Activated CD8-positive, alpha-beta memory T cell treated with anti-CD3 and anti-CD28 coated beads for 1 hour (primary cell): ENCODE measurements around the gene CCNY.

Source experiments
- DNase-seq, 2 donors: peaks; one replicate each; pipeline ENCODE4 v3.0.0-alpha.2; 2020; ENCODE audit warnings: low read depth in 1 of 2; ENCODE audit errors: extremely low read depth in 1 of 2

CCNY gene

GRCh38 chr10:35573796-35574195, 237.5 kb downstream of the CCNY start:
- DNase-seq, result no peak

- DNase-seq, result no peak
Observed at GRCh38 chr10:35574924-35575352, 238.6 kb downstream of the CCNY start.

GRCh38 chr10:35575640-35576039, 239.3 kb downstream of the CCNY start:
- DNase-seq, result no peak

GRCh38 chr10:35576730-35577129, 240.4 kb downstream of the CCNY start:
- DNase-seq, result no peak

GRCh38 chr10:35577926-35578617, 241.8 kb downstream of the CCNY start:
- DNase-seq, result no peak

GRCh38 chr10:35578618-35578956, 242.3 kb downstream of the CCNY start:
- no peak for DNase-seq

- DNase-seq, result no peak
Observed at GRCh38 chr10:35579116-35579515, 242.8 kb downstream of the CCNY start.

- no peak for DNase-seq
Observed at GRCh38 chr10:35579726-35580422, 243.6 kb downstream of the CCNY start.

GRCh38 chr10:35580423-35580770, 244.1 kb downstream of the CCNY start:
- DNase-seq, result no peak

- no peak for DNase-seq
Observed at GRCh38 chr10:35581655-35582054, 245.3 kb downstream of the CCNY start.

- DNase-seq, result no peak
Observed at GRCh38 chr10:35584946-35585345, 248.6 kb downstream of the CCNY start.

GRCh38 chr10:35585356-35585755, 249.0 kb downstream of the CCNY start:
- DNase-seq, result no peak

GRCh38 chr10:35585903-35586535, 249.7 kb downstream of the CCNY start:
- DNase-seq, result no peak

GRCh38 chr10:35588836-35589235, 252.5 kb downstream of the CCNY start:
- DNase-seq, result no peak

- no peak for DNase-seq
Observed at GRCh38 chr10:35592441-35592840, 256.1 kb downstream of the CCNY start.

- DNase-seq, result no peak
Observed at GRCh38 chr10:35594115-35595079, 258.1 kb downstream of the CCNY start.

GRCh38 chr10:35595106-35595505, 258.8 kb downstream of the CCNY start:
- DNase-seq, result no peak

- DNase-seq, result no peak
Observed at GRCh38 chr10:35598379-35598778, 262.1 kb downstream of the CCNY start.

GRCh38 chr10:35600193-35600592, 263.9 kb downstream of the CCNY start:
- DNase-seq, result no peak

- no peak for DNase-seq
Observed at GRCh38 chr10:35605191-35605590, 268.9 kb downstream of the CCNY start, which contains the start of gene GJD4. Gene GJD4, plus strand, starts transcription at chr10:35605341. Its CDS starts 227 bp downstream, at chr10:35605568.

- no peak for DNase-seq
Observed at GRCh38 chr10:35606430-35606829, 270.1 kb downstream of the CCNY start.
